Skin epidermis (tissue), 12 donors: ENCODE measurements around the gene CLC.
"Not testable (repeated sequence)": the region's sequence is repeated elsewhere in the genome, so short reads cannot be mapped to it uniquely, and the experiment has no call there.

ENCODE experiments used
- H3K27ac ChIP-seq, 21 experiments: fragments of 200-600 bp; sonication (generic) in 11 of 21; one replicate each; pipeline ENCODE4 v1.5.0; 2020; ENCODE audit warnings: mild to moderate bottlenecking in 3 of 21, inconsistent platforms in 2 of 21, moderate library complexity in 2 of 21
- H3K4me3 ChIP-seq, 7 experiments: fragments of 200-600 bp; sonication (generic) in 2 of 7; one replicate each; pipeline ENCODE4 v1.5.0; 2020; ENCODE audit warnings: inconsistent platforms in 2 of 7, mild to moderate bottlenecking in 2 of 7, moderate library complexity in 1 of 7

The CLC gene

GRCh38 chr19:39733841-39734240 lies 4.0 kb downstream of the CLC start:
- Histone ChIP-seq H3K27ac (no peak overlapping the region), H3K4me3 (no peak overlapping the region)

GRCh38 chr19:39731685-39732084 lies 6.1 kb downstream of the CLC start:
- no peak overlapping the region for H3K27ac ChIP-seq
- no peak overlapping the region for H3K4me3 ChIP-seq

DNA sequence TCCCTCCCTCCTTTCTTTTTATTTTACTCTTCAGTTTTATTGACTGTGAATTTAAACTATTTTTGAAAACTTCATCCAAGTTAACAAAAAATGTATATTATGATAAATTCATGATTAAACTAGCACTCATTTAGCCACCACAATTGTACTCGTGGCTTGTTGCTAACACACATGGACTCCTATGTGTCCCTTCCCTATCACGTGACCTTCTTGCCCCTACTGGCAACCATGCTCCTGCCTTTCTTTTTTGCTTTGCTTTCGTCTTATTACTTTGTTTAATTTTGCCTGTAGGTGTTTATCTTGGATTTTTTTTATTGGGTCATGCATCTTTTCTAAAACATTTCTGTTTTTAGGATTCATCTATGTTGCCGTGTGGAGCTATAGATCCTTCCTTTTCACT lies 8.2 kb downstream of the CLC start:
- H3K27ac ChIP-seq, result no peak overlapping the region

GRCh38 chr19:39728040-39728439 lies 9.8 kb downstream of the CLC start:
- Histone ChIP-seq H3K4me3 (no peak overlapping the region), H3K27ac (no peak overlapping the region)

More for the DNA sequence above, 8.2 kb downstream of the CLC start:
- no peak overlapping the region for H3K4me3 ChIP-seq

GRCh38 chr19:39727070-39727800 lies 10.6 kb downstream of the CLC start:
- H3K27ac ChIP-seq, result no peak overlapping the region
- no peak overlapping the region for H3K4me3 ChIP-seq

GRCh38 chr19:39725995-39726394 lies 11.8 kb downstream of the CLC start:
- Histone ChIP-seq H3K4me3 (no peak overlapping the region), H3K27ac (no peak overlapping the region)

DNA sequence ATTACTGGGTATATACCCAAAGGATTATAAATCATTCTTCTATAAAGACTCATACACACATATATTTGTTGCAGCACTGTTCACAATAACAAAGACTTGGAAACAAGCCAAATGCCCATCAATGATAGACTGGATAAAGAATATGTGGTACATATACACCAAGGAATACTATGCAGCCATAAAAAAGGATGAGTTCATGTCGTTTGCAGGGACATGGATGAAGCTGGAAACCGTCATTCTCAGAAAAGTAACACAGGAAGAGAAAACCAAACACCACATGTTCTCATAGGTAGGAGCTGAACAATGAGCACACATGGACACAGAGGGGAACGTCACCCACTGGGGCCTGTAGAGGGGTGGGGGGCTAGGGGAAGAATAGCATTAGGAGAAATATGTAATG lies 17.7 kb downstream of the CLC start:
- not testable (repeated sequence) for H3K4me3 ChIP-seq, H3K27ac ChIP-seq

DNA sequence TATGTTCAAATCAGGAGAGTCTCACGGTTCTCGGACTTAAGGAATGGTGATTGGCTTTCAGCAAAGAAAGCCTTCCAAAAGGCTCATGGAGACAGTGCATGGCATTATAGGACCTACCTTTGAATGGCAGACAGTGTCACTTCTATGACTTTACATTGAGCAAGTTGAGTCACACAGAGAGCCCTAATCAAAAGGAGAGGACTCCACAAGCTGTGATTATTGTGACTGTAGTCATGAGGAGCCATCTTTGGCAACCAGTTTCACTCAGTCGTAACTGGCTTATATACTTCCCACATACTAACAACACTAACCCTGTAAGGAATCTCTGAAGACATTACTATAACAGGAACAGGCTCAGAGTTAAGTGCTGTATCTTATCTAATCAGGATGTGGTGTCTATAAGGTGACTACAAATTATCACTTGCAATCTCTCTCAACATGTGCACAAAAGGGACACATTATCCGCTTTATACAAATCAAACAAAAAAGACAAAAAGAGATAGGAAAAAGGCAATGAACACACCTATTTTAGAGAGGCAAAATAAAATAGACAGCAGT lies 27.4 kb downstream of the CLC start:
- H3K27ac ChIP-seq, result no peak overlapping the region
- no peak overlapping the region for H3K4me3 ChIP-seq

GRCh38 chr19:39709026-39709872 lies 28.6 kb downstream of the CLC start:
- Histone ChIP-seq H3K27ac (no peak overlapping the region), H3K4me3 (no peak overlapping the region)

DNA sequence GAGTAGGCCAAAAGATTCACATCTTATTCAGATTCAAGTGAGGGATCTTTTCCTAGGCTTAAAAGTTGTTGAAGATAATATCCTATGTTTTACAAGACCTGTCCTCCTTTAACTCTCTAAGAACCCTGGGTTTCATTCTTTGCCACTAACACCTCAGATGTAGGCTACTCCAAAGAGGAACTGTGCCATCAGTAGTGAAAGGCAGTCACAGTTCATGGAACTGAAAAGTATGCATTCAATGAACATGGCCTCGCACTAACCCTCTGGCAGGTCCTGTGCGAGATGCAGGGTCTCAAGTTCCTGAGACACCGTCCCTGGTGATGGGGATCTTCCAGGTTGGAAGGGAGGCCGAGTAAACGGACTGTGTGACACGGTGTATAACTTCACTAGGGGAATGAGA lies 29.2 kb downstream of the CLC start:
- no peak overlapping the region for H3K4me3 ChIP-seq

GRCh38 chr19:39705578-39706188 lies 32.1 kb downstream of the CLC start:
- no peak overlapping the region for H3K4me3 ChIP-seq
- no peak overlapping the region for H3K27ac ChIP-seq

More for the DNA sequence above, 29.2 kb downstream of the CLC start:
- H3K27ac ChIP-seq, result no peak overlapping the region

DNA sequence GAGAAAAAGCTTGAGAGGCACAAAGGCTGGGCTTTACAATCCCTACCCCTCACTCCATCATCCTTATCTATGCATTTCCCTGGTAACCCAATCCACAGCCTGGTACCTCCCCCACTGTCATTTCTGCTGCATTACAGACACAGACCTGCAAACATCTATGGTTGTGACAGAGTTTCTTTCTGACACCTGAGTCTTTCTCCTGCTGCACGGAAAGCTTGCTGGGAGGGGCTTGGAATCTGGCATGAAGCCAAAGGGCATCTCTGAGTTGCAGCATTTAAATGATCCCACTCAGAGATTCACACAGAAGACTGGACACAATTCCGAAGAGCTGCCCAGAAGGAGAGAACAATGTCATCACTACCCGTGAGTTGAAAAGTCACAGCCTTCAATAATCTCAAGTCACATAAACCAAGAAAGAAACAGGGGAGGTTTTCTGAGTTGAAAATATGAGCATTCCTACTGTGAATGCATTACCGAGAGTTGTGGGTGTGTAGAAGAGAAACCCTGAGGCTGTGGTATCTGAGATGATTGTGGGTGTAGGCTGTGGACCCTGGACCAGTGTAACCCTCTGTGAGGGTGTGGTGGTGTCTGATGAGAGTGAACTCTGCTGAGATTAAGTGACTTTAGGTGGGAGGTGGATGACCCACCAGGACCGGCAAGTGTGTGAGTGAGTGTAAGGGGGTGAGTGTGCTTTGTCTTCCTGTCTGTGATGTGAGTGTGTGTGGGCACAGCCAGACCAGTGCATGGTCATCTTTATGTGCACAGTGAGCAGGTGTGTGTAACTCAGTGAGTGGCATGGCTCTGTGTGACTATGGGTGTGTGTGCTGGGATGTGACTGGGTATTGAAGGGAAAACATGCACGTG lies 33.4 kb downstream of the CLC start, which contains the start of gene LGALS14:
LGALS14 (plus strand) TSS at position 301 of the 864 bp plus-strand sequence; CDS start at position 349, 48 bp downstream.
- Histone ChIP-seq H3K27ac (no peak within 1 kb of the TSS), H3K4me3 (no peak within 1 kb of the TSS)

GRCh38 chr19:39701291-39701690 lies 36.5 kb downstream of the CLC start:
- Histone ChIP-seq H3K27ac (no peak overlapping the region), H3K4me3 (no peak overlapping the region)

DNA sequence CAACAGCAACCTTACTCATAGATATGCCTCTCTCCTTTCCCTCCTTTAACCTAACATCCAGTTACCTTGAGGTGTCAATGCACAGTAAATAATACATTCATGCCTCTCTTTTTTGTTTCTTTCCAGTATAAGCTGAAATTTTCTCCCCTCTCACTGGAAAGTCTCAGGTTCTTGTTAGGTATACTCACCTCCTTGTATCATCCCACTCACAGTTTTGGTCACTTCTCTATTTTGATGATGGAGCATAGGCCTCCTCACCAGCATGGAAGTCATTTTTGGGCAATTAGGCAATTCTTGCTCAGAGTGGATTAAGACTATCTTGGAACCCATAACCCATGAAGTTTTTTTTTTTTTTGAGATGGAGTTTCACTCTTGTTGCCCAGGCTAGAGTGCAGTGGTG lies 39.3 kb downstream of the CLC start:
- H3K4me3 ChIP-seq, result no peak overlapping the region
- no peak overlapping the region for H3K27ac ChIP-seq

DNA sequence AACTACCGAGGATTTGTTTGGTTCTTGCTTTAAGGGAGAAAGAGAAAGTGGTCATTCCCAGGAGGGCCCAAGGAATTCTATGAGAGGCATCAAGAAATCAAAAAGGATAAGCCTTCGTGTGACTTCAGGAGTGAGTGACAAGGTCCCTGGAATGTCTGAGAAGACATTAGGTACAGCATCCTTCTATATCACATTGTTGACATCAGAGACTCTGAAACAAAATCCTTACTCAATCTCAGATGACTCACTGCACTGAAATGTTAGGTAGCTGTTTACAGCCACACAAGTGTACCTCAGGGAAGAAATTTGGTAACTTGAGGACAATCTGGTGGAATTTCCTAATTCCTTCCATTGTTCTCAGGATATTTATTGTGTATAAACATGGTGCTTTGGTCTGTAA lies 41.4 kb downstream of the CLC start:
- H3K4me3 ChIP-seq, result no peak overlapping the region
- no peak overlapping the region for H3K27ac ChIP-seq

- H3K4me3 ChIP-seq, result no peak overlapping the region
- no peak overlapping the region for H3K27ac ChIP-seq
Observed at GRCh38 chr19:39695759-39696158, 42.1 kb downstream of the CLC start.

DNA sequence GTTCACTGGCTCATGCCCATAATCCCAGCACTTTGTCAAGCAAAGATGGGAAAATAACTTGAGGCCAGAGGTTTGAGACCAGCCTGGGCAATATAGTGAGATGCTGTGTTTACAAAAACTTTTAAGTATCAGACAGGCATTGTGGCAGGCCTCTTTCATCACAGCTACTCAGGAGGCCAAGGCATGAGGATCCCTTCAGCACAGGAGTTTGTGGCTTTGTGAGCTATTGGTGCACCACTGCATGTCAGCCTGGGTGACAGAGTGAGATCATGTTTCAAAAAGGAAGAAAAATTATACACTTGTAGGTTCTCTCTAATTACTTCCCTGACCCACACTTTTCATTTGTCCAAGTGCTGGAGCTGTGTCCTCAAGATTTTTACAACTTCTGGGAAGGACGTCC lies 45.0 kb downstream of the CLC start:
- H3K4me3 ChIP-seq, result no peak overlapping the region
- H3K27ac ChIP-seq, result no peak overlapping the region

GRCh38 chr19:39692166-39692565 lies 45.7 kb downstream of the CLC start:
- Histone ChIP-seq H3K4me3 (no peak overlapping the region), H3K27ac (no peak overlapping the region)

GRCh38 chr19:39688637-39689036 lies 49.2 kb downstream of the CLC start:
- H3K27ac ChIP-seq, H3K4me3 ChIP-seq: not testable (repeated sequence)
